K562 (cell line): ENCODE data around the gene B4GALNT4. TPM values are rescaled to one million over a fixed set of nuclear protein-coding genes. Genes with fewer than 3 reads are reported as not detected.

Experiments
- E2F5 ChIP-seq: sonication (generic); formaldehyde crosslinking; IDR thresholded peaks from 2 replicates; pipeline ENCODE4 v1.8.0; 2022; ENCODE audit warnings: mild to moderate bottlenecking, missing genetic modification reagents
- HOMEZ ChIP-seq: fragments of 250-450 bp; sonication (Bioruptor Pico); IDR thresholded peaks from 2 replicates; pipeline ENCODE4 v1.4.0; 2020; ENCODE audit warnings: mild to moderate bottlenecking, moderate library complexity
- MCM7 ChIP-seq, 2 experiments: fragments of 450-650 bp; IDR thresholded peaks; 2 replicates each; pipeline ENCODE4 v1.6.1; 2016 to 2018
- MTF1 ChIP-seq: fragments of 250-450 bp; sonication (Bioruptor Pico); IDR thresholded peaks from 2 replicates; pipeline ENCODE4 v1.9.0; 2021; ENCODE audit warnings: moderate library complexity, mild to moderate bottlenecking, inconsistent platforms, borderline replicate concordance
- NCOA2 ChIP-seq, 2 experiments: fragments of 450-650 bp; IDR thresholded peaks; 2 replicates each; pipeline ENCODE4 v1.6.1; 2018; ENCODE audit warnings: mild to moderate bottlenecking in 2 of 2, moderate library complexity in 1 of 2; ENCODE audit not compliant: partially characterized antibody in 2 of 2
- PHF21A ChIP-seq: fragments of 450-650 bp; IDR thresholded peaks from 2 replicates; pipeline ENCODE4 v1.6.1; 2017; ENCODE audit warnings: low read depth, borderline replicate concordance
- SMAD3 ChIP-seq: fragments of 450-650 bp; formaldehyde crosslinking; conservative IDR thresholded peaks from 2 replicates; pipeline ENCODE4 v1.4.0; 2020; ENCODE audit warnings: mild to moderate bottlenecking
- SRSF1 ChIP-seq: fragments of 200-400 bp; formaldehyde crosslinking; IDR thresholded peaks from 2 replicates; pipeline ENCODE4 v1.6.1; 2017; ENCODE audit warnings: mild to moderate bottlenecking, low read depth, low read length, moderate library complexity
- ZBTB40 ChIP-seq, 2 experiments: fragments of 450-650 bp in 1 of 2; sonication (generic) in 1 of 2; formaldehyde crosslinking in 1 of 2; IDR thresholded peaks; 2 replicates each; pipeline versions ENCODE4 v1.7.1 to v1.9.0; 2016 to 2022; ENCODE audit warnings: inconsistent platforms in 1 of 2, mild to moderate bottlenecking in 1 of 2, missing genetic modification reagents in 1 of 2
- ZNF398 ChIP-seq: fragments of 250-450 bp; sonication (Bioruptor Pico); IDR thresholded peaks from 2 replicates; pipeline ENCODE4 v1.8.0; 2021; ENCODE audit warnings: moderate library complexity, mild to moderate bottlenecking, inconsistent platforms
- ZNF511 ChIP-seq: sonication (generic); formaldehyde crosslinking; IDR thresholded peaks from 2 replicates; pipeline ENCODE4 v1.8.0; 2022; ENCODE audit warnings: mild to moderate bottlenecking, missing genetic modification reagents
- polyA plus RNA-seq, 8 experiments: library from polyadenylated mRNA; depleted of rRNA in 4 of 8; stranded (reverse) in 5 of 8; unstranded in 3 of 8; fragments of >200 nt; fragmentation: Nextera tagmentation in 2 of 8; fragmentation: Illumina TruSeq in 1 of 8; extraction: Ambion mirVana in 2 of 8; extraction: Trizol in 1 of 8; gene quantifications; 2 replicates each; pipeline versions ENCODE4 v1.2.1 to v1.2.3, GENCODE V29; 2011 to 2014; ENCODE audit warnings: inconsistent platforms in 1 of 8, missing spikeins in 1 of 8
- total RNA-seq, 7 experiments: library from RNA; depleted of rRNA in 6 of 7; stranded (reverse); fragments of >200 nt in 6 of 7; fragmentation: Illumina TruSeq in 2 of 7; extraction: Trizol in 2 of 7; gene quantifications; 2 replicates each; pipeline versions ENCODE4 v1.2.1 to v1.2.3, GENCODE V29; 2011 to 2021; ENCODE audit warnings: low replicate concordance in 1 of 7

Gene B4GALNT4
- total and polyA plus RNA-seq, 9 of the 15 experiments (the other 6 are each of a cell fraction or from before 2014, with no cell fraction given): 0.20 to 37.1 (median 10.8) TPM; not detected in 1

DNA sequence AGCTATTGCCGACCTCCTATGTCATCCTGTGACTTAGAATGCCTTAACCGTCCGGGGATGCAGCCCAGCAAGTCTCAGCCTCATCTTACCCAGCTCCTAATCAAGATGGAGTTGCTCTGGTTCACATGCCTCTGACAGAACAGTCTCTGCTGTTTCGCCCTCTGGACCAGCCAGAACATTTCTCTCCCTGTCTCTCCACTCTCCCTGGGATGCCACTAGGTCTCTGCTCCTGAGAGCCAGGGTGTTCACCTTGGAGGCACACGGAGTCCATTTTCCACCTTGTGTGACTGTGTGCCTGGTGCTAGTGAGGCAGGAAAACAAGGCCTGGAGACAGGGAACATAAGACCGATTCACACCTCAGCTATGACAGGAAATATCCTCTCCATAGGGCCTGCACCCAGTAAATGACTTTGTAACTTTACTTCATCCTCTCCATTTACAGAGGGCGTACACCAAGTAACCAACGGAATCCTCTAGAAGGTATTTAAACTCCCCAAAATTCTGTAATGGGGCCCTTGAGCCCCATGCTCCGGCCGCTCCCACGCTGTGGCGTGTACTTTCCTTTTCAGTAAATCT, 16.8 kb upstream of the B4GALNT4 start (continued):
- TF ChIP-seq ZBTB40 (IDR thresholded peaks at IDR 0.05) (no peak), ZBTB40 (CRISPR knock-in tag; IDR thresholded peaks at IDR 0.05) (no peak), ZNF398 (peak; percentile 90), HOMEZ (CRISPR knock-in tag) (peak; percentile 98), SMAD3 (CRISPR knock-in tag) (peak; percentile 96), ZNF511 (CRISPR knock-in tag) (no peak), SRSF1 (no peak), NCOA2 (IDR thresholded peaks at IDR 0.05; ENCODE audit: partially characterized antibody in 2 of 2) (no peak), PHF21A (no peak), MTF1 (peak; percentile 94), E2F5 (CRISPR knock-in tag) (no peak), MCM7 (IDR thresholded peaks at IDR 0.05) (no peak)
